Esophagus mucosa (tissue), 1 donor: Measurements from ENCODE around the gene HEPHL1. TPM values are rescaled to one million over a fixed set of nuclear protein-coding genes. Genes with fewer than 3 reads are reported as not detected.
"Not testable (repeated sequence)": the region's sequence is repeated elsewhere in the genome, so short reads cannot be mapped to it uniquely, and the experiment has no call there.

ENCODE experiments used
- ATAC-seq: fragments of 200-7000 bp; cut with Tn5 transposase; one replicate; pipeline ENCODE4 v1.9.1; 2020
- total RNA-seq: library from RNA; stranded (reverse); gene quantifications from one replicate; pipeline ENCODE4 v1.2.4, GENCODE V29; 2023
- donor health status: DM: yes; HTN: yes; CAD: no.

HEPHL1 gene
- total RNA-seq, 1 donor from 2014 or later = 13.0 TPM

- no peak for ATAC-seq
Observed at GRCh38 chr11:94152678-94153065, 131.5 kb downstream of the HEPHL1 start.

GRCh38 chr11:94153320-94153719 lies 132.2 kb downstream of the HEPHL1 start:
- ATAC-seq = no peak

GRCh38 chr11:94154095-94154856 lies 133.1 kb downstream of the HEPHL1 start:
- ATAC-seq = no peak

- ATAC-seq = not testable (repeated sequence)
Observed at GRCh38 chr11:94157339-94157738, 136.2 kb downstream of the HEPHL1 start.

Other genes with a start within 250 kb of the HEPHL1 start
- gene MED17, start 237.1 kb upstream of the HEPHL1 start, total RNA-seq = 16.0 TPM
- gene VSTM5, start 170.7 kb upstream of the HEPHL1 start, total RNA-seq = 0.16 TPM
- gene PANX1, start 107.5 kb downstream of the HEPHL1 start, total RNA-seq = 10.9 TPM